WTC11 (cell line): ENCODE measurements around the gene ADGRD2. TPM values are rescaled to one million over a fixed set of nuclear protein-coding genes. Genes with fewer than 3 reads are reported as not detected.

Experiments
- ATAC-seq: fragments of 200-7000 bp; cut with Tn5 transposase; 2 replicates; pipeline ENCODE4 v1.10.0; 2021; ENCODE audit warnings: mild to moderate bottlenecking, moderate library complexity
- CTCF ChIA-PET: fragments of 300-600 bp; sonication (Branson Sonifier 250); formaldehyde crosslinking; loops from one replicate; lab custom pipeline; 2021; ENCODE audit warnings: antibody characterized with exemption; lab: Charles Lee
- POLR2A ChIA-PET: fragments of 350-600 bp; sonication (Branson Sonifier 250); formaldehyde crosslinking; loops from one replicate; lab custom pipeline; 2021; ENCODE audit warnings: antibody characterized with exemption; lab: Charles Lee
- DNase-seq: peaks from one replicate; pipeline ENCODE4 v3.0.0; 2021; ENCODE audit warnings: low spot score
- H3K27ac Mint-ChIP-seq: 2 replicates; pipeline ENCODE4 v1.8.0; 2021; ENCODE audit warnings: mixed read lengths
- H3K27me3 Mint-ChIP-seq: 2 replicates; pipeline ENCODE4 v1.8.0; 2021; ENCODE audit warnings: low read depth, mild to moderate bottlenecking, moderate library complexity, mixed read lengths
- H3K36me3 Mint-ChIP-seq: 2 replicates; pipeline ENCODE4 v1.8.0; 2021; ENCODE audit warnings: mixed read lengths
- H3K4me1 Mint-ChIP-seq: 2 replicates; pipeline ENCODE4 v1.8.0; 2022; ENCODE audit warnings: mixed read lengths
- H3K4me3 Mint-ChIP-seq: 2 replicates; pipeline ENCODE4 v1.8.0; 2021; ENCODE audit warnings: mild to moderate bottlenecking, moderate library complexity, mixed read lengths
- H3K9me3 Mint-ChIP-seq: 2 replicates; pipeline ENCODE4 v1.8.0; 2021; ENCODE audit warnings: mixed read lengths
- ESRRA ChIP-seq: sonication (generic); formaldehyde crosslinking; IDR thresholded peaks from 2 replicates; pipeline ENCODE4 v1.8.1; 2022; ENCODE audit warnings: mild to moderate bottlenecking, missing genetic modification reagents, borderline replicate concordance
- ETV6 ChIP-seq: sonication (generic); formaldehyde crosslinking; IDR thresholded peaks from 2 replicates; pipeline ENCODE4 v1.8.1; 2022; ENCODE audit warnings: mild to moderate bottlenecking, missing genetic modification reagents
- JAZF1 ChIP-seq: fragments of 250-450 bp; sonication (Bioruptor Pico); IDR thresholded peaks from 2 replicates; pipeline ENCODE4 v1.9.0; 2021; ENCODE audit warnings: moderate library complexity, mild to moderate bottlenecking, inconsistent platforms
- NFYB ChIP-seq: sonication (generic); formaldehyde crosslinking; conservative IDR thresholded peaks from 2 replicates; pipeline ENCODE4 v1.8.0; 2022; ENCODE audit warnings: low read depth, missing genetic modification reagents
- NR3C1 ChIP-seq: sonication (generic); formaldehyde crosslinking; conservative IDR thresholded peaks from 2 replicates; pipeline ENCODE4 v1.8.1; 2023; ENCODE audit warnings: low read depth, mild to moderate bottlenecking, missing genetic modification reagents
- ZNF416 ChIP-seq: fragments of 250-450 bp; sonication (Bioruptor Pico); IDR thresholded peaks from 2 replicates; pipeline ENCODE4 v1.9.0; 2021; ENCODE audit warnings: mild to moderate bottlenecking, inconsistent platforms
- ZNF423 ChIP-seq: fragments of 250-450 bp; sonication (Bioruptor Pico); IDR thresholded peaks from 2 replicates; pipeline ENCODE4 v2.1.2; 2022; ENCODE audit warnings: mild to moderate bottlenecking, moderate library complexity
- total RNA-seq: library from RNA; stranded (reverse); gene quantifications from 3 replicates; pipeline ENCODE4 v1.2.3, GENCODE V29; 2021
- TF ChIP-seq, protein P1 (sequence below): sonication (generic); formaldehyde crosslinking; IDR thresholded peaks from 2 replicates; pipeline ENCODE4 v1.8.1; 2022; ENCODE audit warnings: mild to moderate bottlenecking, moderate library complexity, missing genetic modification reagents
- TF ChIP-seq, protein P2 (sequence below): fragments of 250-450 bp; sonication (Bioruptor Pico); IDR thresholded peaks from 2 replicates; pipeline ENCODE4 v1.9.0; 2021; ENCODE audit warnings: mild to moderate bottlenecking, borderline replicate concordance
- TF ChIP-seq, protein P3 (sequence below): fragments of 250-450 bp; sonication (Bioruptor Pico); conservative IDR thresholded peaks from 2 replicates; pipeline ENCODE4 v1.9.0; 2021; ENCODE audit warnings: mild to moderate bottlenecking
- TF ChIP-seq, protein P4 (sequence below): sonication (generic); formaldehyde crosslinking; IDR thresholded peaks from 2 replicates; pipeline ENCODE4 v1.8.1; 2023; ENCODE audit warnings: mild to moderate bottlenecking, missing genetic modification reagents, moderate library complexity
- TF ChIP-seq, protein P5 (sequence below): sonication (generic); formaldehyde crosslinking; IDR thresholded peaks from 2 replicates; pipeline ENCODE4 v1.8.0; 2023; ENCODE audit warnings: missing genetic modification reagents, mild to moderate bottlenecking, borderline replicate concordance
- TF ChIP-seq, protein P6 (sequence below): sonication (generic); formaldehyde crosslinking; IDR thresholded peaks from 2 replicates; pipeline ENCODE4 v1.8.0; 2022; ENCODE audit warnings: mild to moderate bottlenecking, missing genetic modification reagents
- TF ChIP-seq, protein P7 (sequence below): sonication (generic); formaldehyde crosslinking; IDR thresholded peaks from 2 replicates; pipeline ENCODE4 v1.8.0; 2022; ENCODE audit warnings: mild to moderate bottlenecking, missing genetic modification reagents

Gene ADGRD2
- total RNA-seq, 1 experiment from 2014 or later, result 0.61 TPM

DNA sequence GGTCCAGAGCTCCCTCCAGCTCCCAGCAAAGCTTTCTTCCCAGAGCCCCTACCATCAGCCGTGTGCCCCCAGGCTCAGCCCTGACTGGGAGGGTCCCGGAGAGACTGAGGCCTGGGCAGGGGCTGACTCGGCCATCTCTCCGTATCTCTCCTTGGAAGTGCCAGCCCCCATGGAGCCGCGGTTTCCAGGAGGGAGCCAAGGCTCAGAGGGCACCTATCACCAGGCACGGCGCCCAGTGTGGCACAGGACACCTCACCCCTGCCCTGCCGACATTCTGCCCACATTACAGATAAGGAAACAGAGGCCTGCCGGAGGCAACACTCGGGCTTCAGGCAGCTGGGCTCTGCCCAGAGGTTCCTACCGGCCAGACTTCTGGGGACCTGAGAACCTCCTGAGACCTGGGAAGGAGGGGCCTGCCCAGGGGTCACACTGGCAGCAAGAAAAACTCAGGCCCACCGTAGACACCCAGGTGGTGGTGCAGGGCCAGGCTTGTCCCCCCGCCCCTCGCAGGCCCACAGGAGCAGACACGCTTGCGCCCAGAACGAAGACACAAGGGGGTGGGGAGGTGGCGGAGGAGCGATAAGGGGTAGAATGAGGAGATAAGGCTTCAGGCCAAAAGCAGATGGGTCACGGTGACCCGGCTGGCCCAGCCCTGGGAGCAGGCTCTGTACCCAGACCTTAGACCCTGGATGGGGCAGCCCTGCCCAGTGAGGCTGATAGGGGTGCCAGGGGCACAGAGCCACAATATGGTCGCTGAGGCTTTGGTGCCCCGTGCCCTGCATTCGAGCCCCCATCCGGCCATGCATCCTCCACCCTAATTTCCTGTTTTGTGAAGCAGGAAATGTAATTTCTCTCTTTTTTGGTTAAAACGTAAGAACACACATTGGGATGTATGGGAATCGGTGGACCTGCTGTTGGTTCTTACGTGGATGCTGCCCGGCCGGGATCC is 45.1 kb downstream of the ADGRD2 start:
- no peak for ATAC-seq
- CTCF ChIA-PET, result interaction anchor here (0.9 kb wide), 1 partner anchor 42 kb away, joined by 3 read pairs; no protein-coding TSS in a partner anchor
- DNase-seq, result no peak
- Mint-ChIP-seq H3K36me3 (no peaks in the 10 kb centered on the region), H3K4me1 (peaks cover 3% of the 10 kb centered on the region; the same call in 1 of the 2 replicates), H3K27ac (peak overlapping the region; percentile 75; the same call in 1 of the 2 replicates), H3K27me3 (peaks cover 2% of the 10 kb centered on the region; the same call in 1 of the 2 replicates), H3K9me3 (no peaks in the 10 kb centered on the region), H3K4me3 (no peak overlapping the region)
- no peak for TF ChIP-seq NR3C1 (CRISPR knock-in tag)
- POLR2A ChIA-PET, result no interaction called here

DNA sequence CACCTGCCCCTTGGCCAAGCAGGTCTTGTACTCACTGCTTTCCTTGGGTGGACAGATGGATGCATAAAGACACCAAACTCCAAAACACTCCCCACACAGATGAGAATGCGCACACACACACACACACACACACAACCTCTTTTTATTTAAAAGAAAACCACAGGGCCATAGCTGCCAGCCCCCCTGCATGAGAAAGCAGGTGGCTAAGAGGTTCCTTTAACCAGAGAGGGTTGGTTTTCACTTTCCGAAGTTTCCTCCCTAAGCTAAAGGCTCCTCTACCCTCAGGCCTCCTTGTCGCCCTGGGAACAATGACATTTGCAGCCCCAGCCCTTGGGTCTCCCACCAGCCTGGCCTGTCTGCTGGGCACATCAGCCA is 45.8 kb downstream of the ADGRD2 start:
- POLR2A ChIA-PET, result no interaction called here
- Mint-ChIP-seq H3K4me3 (no peak overlapping the region), H3K4me1 (peaks cover 3% of the 10 kb centered on the region; the same call in 1 of the 2 replicates), H3K27me3 (peaks cover 8% of the 10 kb centered on the region), H3K9me3 (no peaks in the 10 kb centered on the region), H3K36me3 (no peaks in the 10 kb centered on the region)
- DNase-seq, result no peak
- TF ChIP-seq ZNF416 (CRISPR knock-in tag) (no peak), ESRRA (CRISPR knock-in tag) (no peak), NFYB (CRISPR knock-in tag) (no peak), ETV6 (CRISPR knock-in tag) (no peak), JAZF1 (no peak), ZNF423 (CRISPR knock-in tag) (no peak)
- TF ChIP-seq, protein P1, sequence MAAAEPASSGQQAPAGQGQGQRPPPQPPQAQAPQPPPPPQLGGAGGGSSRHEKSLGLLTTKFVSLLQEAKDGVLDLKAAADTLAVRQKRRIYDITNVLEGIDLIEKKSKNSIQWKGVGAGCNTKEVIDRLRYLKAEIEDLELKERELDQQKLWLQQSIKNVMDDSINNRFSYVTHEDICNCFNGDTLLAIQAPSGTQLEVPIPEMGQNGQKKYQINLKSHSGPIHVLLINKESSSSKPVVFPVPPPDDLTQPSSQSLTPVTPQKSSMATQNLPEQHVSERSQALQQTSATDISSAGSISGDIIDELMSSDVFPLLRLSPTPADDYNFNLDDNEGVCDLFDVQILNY, result no peak
- TF ChIP-seq, protein P2, sequence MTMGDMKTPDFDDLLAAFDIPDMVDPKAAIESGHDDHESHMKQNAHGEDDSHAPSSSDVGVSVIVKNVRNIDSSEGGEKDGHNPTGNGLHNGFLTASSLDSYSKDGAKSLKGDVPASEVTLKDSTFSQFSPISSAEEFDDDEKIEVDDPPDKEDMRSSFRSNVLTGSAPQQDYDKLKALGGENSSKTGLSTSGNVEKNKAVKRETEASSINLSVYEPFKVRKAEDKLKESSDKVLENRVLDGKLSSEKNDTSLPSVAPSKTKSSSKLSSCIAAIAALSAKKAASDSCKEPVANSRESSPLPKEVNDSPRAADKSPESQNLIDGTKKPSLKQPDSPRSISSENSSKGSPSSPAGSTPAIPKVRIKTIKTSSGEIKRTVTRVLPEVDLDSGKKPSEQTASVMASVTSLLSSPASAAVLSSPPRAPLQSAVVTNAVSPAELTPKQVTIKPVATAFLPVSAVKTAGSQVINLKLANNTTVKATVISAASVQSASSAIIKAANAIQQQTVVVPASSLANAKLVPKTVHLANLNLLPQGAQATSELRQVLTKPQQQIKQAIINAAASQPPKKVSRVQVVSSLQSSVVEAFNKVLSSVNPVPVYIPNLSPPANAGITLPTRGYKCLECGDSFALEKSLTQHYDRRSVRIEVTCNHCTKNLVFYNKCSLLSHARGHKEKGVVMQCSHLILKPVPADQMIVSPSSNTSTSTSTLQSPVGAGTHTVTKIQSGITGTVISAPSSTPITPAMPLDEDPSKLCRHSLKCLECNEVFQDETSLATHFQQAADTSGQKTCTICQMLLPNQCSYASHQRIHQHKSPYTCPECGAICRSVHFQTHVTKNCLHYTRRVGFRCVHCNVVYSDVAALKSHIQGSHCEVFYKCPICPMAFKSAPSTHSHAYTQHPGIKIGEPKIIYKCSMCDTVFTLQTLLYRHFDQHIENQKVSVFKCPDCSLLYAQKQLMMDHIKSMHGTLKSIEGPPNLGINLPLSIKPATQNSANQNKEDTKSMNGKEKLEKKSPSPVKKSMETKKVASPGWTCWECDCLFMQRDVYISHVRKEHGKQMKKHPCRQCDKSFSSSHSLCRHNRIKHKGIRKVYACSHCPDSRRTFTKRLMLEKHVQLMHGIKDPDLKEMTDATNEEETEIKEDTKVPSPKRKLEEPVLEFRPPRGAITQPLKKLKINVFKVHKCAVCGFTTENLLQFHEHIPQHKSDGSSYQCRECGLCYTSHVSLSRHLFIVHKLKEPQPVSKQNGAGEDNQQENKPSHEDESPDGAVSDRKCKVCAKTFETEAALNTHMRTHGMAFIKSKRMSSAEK, result no peak
- TF ChIP-seq, protein P3, sequence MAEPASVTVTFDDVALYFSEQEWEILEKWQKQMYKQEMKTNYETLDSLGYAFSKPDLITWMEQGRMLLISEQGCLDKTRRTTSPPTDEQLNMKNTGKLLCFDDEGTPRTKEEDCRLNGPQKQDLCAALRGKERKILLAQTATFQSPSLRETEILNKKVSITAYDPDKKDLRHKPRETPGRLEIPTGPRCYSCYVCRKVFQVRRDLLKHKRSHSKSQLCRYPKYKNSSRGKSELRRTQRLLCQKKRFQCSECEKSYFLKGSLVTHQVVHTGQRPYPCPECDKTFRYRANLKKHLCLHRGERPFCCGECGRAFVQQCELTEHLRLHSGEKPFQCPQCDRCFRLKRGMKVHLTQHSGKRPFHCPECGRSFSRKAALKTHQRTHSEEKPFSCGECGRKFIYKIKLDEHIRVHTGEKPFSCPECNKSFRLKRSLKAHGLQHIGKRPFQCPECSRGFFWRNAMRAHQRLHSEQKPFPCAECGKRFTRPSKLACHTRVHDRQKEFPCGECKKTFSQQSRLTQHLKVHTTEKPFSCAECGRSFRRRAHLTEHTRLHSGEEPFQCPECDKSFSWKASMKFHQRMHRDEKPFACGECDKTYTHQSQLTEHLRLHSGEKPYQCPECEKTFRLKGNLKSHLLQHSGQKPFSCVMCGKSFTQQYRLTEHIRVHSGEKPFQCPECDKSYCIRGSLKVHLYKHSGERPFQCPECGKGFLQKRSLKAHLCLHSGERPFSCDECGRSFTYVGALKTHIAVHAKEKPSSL (CRISPR knock-in tag), result no peak
- TF ChIP-seq, protein P4, sequence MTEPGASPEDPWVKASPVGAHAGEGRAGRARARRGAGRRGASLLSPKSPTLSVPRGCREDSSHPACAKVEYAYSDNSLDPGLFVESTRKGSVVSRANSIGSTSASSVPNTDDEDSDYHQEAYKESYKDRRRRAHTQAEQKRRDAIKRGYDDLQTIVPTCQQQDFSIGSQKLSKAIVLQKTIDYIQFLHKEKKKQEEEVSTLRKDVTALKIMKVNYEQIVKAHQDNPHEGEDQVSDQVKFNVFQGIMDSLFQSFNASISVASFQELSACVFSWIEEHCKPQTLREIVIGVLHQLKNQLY (CRISPR knock-in tag), result no peak
- TF ChIP-seq, protein P5, sequence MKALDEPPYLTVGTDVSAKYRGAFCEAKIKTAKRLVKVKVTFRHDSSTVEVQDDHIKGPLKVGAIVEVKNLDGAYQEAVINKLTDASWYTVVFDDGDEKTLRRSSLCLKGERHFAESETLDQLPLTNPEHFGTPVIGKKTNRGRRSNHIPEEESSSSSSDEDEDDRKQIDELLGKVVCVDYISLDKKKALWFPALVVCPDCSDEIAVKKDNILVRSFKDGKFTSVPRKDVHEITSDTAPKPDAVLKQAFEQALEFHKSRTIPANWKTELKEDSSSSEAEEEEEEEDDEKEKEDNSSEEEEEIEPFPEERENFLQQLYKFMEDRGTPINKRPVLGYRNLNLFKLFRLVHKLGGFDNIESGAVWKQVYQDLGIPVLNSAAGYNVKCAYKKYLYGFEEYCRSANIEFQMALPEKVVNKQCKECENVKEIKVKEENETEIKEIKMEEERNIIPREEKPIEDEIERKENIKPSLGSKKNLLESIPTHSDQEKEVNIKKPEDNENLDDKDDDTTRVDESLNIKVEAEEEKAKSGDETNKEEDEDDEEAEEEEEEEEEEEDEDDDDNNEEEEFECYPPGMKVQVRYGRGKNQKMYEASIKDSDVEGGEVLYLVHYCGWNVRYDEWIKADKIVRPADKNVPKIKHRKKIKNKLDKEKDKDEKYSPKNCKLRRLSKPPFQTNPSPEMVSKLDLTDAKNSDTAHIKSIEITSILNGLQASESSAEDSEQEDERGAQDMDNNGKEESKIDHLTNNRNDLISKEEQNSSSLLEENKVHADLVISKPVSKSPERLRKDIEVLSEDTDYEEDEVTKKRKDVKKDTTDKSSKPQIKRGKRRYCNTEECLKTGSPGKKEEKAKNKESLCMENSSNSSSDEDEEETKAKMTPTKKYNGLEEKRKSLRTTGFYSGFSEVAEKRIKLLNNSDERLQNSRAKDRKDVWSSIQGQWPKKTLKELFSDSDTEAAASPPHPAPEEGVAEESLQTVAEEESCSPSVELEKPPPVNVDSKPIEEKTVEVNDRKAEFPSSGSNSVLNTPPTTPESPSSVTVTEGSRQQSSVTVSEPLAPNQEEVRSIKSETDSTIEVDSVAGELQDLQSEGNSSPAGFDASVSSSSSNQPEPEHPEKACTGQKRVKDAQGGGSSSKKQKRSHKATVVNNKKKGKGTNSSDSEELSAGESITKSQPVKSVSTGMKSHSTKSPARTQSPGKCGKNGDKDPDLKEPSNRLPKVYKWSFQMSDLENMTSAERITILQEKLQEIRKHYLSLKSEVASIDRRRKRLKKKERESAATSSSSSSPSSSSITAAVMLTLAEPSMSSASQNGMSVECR (CRISPR knock-in tag), result no peak
- TF ChIP-seq, protein P6, sequence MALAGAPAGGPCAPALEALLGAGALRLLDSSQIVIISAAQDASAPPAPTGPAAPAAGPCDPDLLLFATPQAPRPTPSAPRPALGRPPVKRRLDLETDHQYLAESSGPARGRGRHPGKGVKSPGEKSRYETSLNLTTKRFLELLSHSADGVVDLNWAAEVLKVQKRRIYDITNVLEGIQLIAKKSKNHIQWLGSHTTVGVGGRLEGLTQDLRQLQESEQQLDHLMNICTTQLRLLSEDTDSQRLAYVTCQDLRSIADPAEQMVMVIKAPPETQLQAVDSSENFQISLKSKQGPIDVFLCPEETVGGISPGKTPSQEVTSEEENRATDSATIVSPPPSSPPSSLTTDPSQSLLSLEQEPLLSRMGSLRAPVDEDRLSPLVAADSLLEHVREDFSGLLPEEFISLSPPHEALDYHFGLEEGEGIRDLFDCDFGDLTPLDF, result no peak
- TF ChIP-seq, protein P7, sequence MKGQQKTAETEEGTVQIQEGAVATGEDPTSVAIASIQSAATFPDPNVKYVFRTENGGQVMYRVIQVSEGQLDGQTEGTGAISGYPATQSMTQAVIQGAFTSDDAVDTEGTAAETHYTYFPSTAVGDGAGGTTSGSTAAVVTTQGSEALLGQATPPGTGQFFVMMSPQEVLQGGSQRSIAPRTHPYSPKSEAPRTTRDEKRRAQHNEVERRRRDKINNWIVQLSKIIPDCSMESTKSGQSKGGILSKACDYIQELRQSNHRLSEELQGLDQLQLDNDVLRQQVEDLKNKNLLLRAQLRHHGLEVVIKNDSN, result no peak
- TF ChIP-seq, all 79 proteins: peak for 0
- CTCF ChIA-PET, result interaction anchor here (0.9 kb wide), 1 partner anchor 41 kb away, joined by 3 read pairs; no protein-coding TSS in a partner anchor
- ATAC-seq, result no peak
- peak overlapping the region; percentile 75; the same call in 1 of the 2 replicates for H3K27ac Mint-ChIP-seq
